GM19438 (cell line): Measurements from ENCODE around the gene EPB41.

Experiments used
- ATAC-seq: cut with Tn5 transposase; IDR thresholded peaks from one replicate; pipeline ENCODE4 v1.9.1; 2021; ENCODE audit warnings: low read depth; ENCODE audit not compliant: unreplicated experiment

The EPB41 gene

GRCh38 chr1:28971980-28972771, 57.8 kb downstream of the EPB41 start:
- ATAC-seq: no peak

GRCh38 chr1:28973596-28974421, 59.4 kb downstream of the EPB41 start:
- ATAC-seq: no peak

GRCh38 chr1:28974432-28974831, 60.1 kb downstream of the EPB41 start:
- ATAC-seq: no peak

GRCh38 chr1:28976248-28976647, 61.9 kb downstream of the EPB41 start:
- no peak for ATAC-seq

- no peak for ATAC-seq
Measured at GRCh38 chr1:28981210-28981609, 66.8 kb downstream of the EPB41 start.

- no peak for ATAC-seq
Measured at GRCh38 chr1:28982198-28982597, 67.8 kb downstream of the EPB41 start.

GRCh38 chr1:28983091-28983490, 68.7 kb downstream of the EPB41 start:
- ATAC-seq: no peak

- no peak for ATAC-seq
Measured at GRCh38 chr1:28983509-28984310, 69.3 kb downstream of the EPB41 start.

- ATAC-seq: no peak
Measured at GRCh38 chr1:28984311-28984684, 69.9 kb downstream of the EPB41 start.

- ATAC-seq: no peak
Measured at GRCh38 chr1:28985427-28985826, 71.1 kb downstream of the EPB41 start.

- no peak for ATAC-seq
Measured at GRCh38 chr1:28986306-28986910, 72.0 kb downstream of the EPB41 start.

GRCh38 chr1:29002792-29003191, 88.4 kb downstream of the EPB41 start:
- ATAC-seq: no peak

GRCh38 chr1:29004288-29004687, 89.9 kb downstream of the EPB41 start:
- no peak for ATAC-seq

GRCh38 chr1:29004798-29005197, 90.4 kb downstream of the EPB41 start:
- no peak for ATAC-seq

- no peak for ATAC-seq
Measured at GRCh38 chr1:29011775-29012174, 97.4 kb downstream of the EPB41 start.

- no peak for ATAC-seq
Measured at GRCh38 chr1:29017235-29017634, 102.9 kb downstream of the EPB41 start.

- no peak for ATAC-seq
Measured at GRCh38 chr1:29017975-29018712, 103.8 kb downstream of the EPB41 start.

- ATAC-seq: no peak
Measured at GRCh38 chr1:29022620-29023019, 108.3 kb downstream of the EPB41 start.

GRCh38 chr1:29029667-29030066, 115.3 kb downstream of the EPB41 start:
- ATAC-seq: no peak

- no peak for ATAC-seq
Measured at GRCh38 chr1:29032841-29033240, 118.5 kb downstream of the EPB41 start.
